ENCODE data around the gene RNASE11.
"Not testable (repeated sequence)": the region's sequence is repeated elsewhere in the genome, so short reads cannot be mapped to it uniquely, and the experiment has no call there.

The RNASE11 gene

GRCh38 chr14:20578784-20579502, 8.9 kb downstream of the RNASE11 start:
- Histone ChIP-seq H3K4me3 (ENCODE audit: low read depth, low read length) (no peak overlapping the region), H3K36me3 (replicated peaks) (no peaks in the 10 kb centered on the region), H3K27me3 (replicated peaks) (no peaks in the 10 kb centered on the region), H3K27ac (no peak overlapping the region)
- in situ Hi-C loops (cut with HindIII; ENCODE audit: low pct_ligation_motif_present, low sequenced_read_pairs), result no loop called here
- no peak for DNase-seq
- no peak for TF ChIP-seq CTCF (IDR thresholded peaks at IDR 0.05; ENCODE audit: low read depth, low read length, missing control alignments)

- Histone ChIP-seq H3K27ac (no peak overlapping the region), H3K27me3 (replicated peaks) (no peaks in the 10 kb centered on the region), H3K4me3 (ENCODE audit: low read depth, low read length) (no peak overlapping the region), H3K36me3 (replicated peaks) (no peaks in the 10 kb centered on the region)
- in situ Hi-C loops (cut with HindIII; ENCODE audit: low pct_ligation_motif_present, low sequenced_read_pairs), result no loop called here
- TF ChIP-seq CTCF (IDR thresholded peaks at IDR 0.05; ENCODE audit: low read depth, low read length, missing control alignments), result no peak
- DNase-seq, result no peak
These were observed 9.5 kb downstream of the RNASE11 start for GRCh38 chr14:20578325-20578724.

- H3K4me3 ChIP-seq (ENCODE audit: low read depth, low read length); H3K36me3 ChIP-seq (replicated peaks); in situ Hi-C loops (cut with HindIII; ENCODE audit: low pct_ligation_motif_present, low sequenced_read_pairs); H3K27ac ChIP-seq; DNase-seq; H3K27me3 ChIP-seq (replicated peaks): not testable (repeated sequence)
These were observed 15.3 kb downstream of the RNASE11 start for GRCh38 chr14:20572382-20572990.

- H3K27me3 ChIP-seq (replicated peaks); H3K27ac ChIP-seq; DNase-seq; H3K4me3 ChIP-seq (ENCODE audit: low read depth, low read length); H3K36me3 ChIP-seq (replicated peaks); in situ Hi-C loops (cut with HindIII; ENCODE audit: low pct_ligation_motif_present, low sequenced_read_pairs): not testable (repeated sequence)
These were observed 17.1 kb downstream of the RNASE11 start for GRCh38 chr14:20570720-20571119.

- H3K36me3 ChIP-seq (replicated peaks); H3K27me3 ChIP-seq (replicated peaks); in situ Hi-C loops (cut with HindIII; ENCODE audit: low pct_ligation_motif_present, low sequenced_read_pairs); H3K4me3 ChIP-seq (ENCODE audit: low read depth, low read length); DNase-seq; H3K27ac ChIP-seq: not testable (repeated sequence)
These were observed 17.9 kb downstream of the RNASE11 start for GRCh38 chr14:20569865-20570264.

- no peaks in the 10 kb centered on the region for H3K27me3 ChIP-seq (replicated peaks)
- H3K36me3 ChIP-seq (replicated peaks), result no peaks in the 10 kb centered on the region
- DNase-seq, result no peak
- H3K4me3 ChIP-seq (ENCODE audit: low read depth, low read length), result no peak overlapping the region
- no peak for TF ChIP-seq CTCF (IDR thresholded peaks at IDR 0.05; ENCODE audit: low read depth, low read length, missing control alignments)
- in situ Hi-C loops (cut with HindIII; ENCODE audit: low pct_ligation_motif_present, low sequenced_read_pairs), result no loop called here
- H3K27ac ChIP-seq, result no peak overlapping the region
These were observed 18.7 kb downstream of the RNASE11 start for GRCh38 chr14:20569066-20569465.

GRCh38 chr14:20568393-20568792, 19.4 kb downstream of the RNASE11 start:
- no peak for TF ChIP-seq CTCF (IDR thresholded peaks at IDR 0.05; ENCODE audit: low read depth, low read length, missing control alignments)
- no peaks in the 10 kb centered on the region for H3K36me3 ChIP-seq (replicated peaks)
- H3K4me3 ChIP-seq (ENCODE audit: low read depth, low read length), result no peak overlapping the region
- DNase-seq, result no peak
- no peak overlapping the region for H3K27ac ChIP-seq
- in situ Hi-C loops (cut with HindIII; ENCODE audit: low pct_ligation_motif_present, low sequenced_read_pairs), result no loop called here
- H3K27me3 ChIP-seq (replicated peaks), result no peaks in the 10 kb centered on the region

GRCh38 chr14:20567199-20567598, 20.6 kb downstream of the RNASE11 start:
- H3K36me3 ChIP-seq (replicated peaks); H3K27ac ChIP-seq; DNase-seq; H3K4me3 ChIP-seq (ENCODE audit: low read depth, low read length); in situ Hi-C loops (cut with HindIII; ENCODE audit: low pct_ligation_motif_present, low sequenced_read_pairs); H3K27me3 ChIP-seq (replicated peaks): not testable (repeated sequence)

Data from brain microvascular endothelial cell (primary cell).